AG09309 (cell line): Measurements from ENCODE around the gene TCF4.

ENCODE experiments used
- DNase-seq: peaks from one replicate; pipeline ENCODE4 v3.0.0-alpha.2; 2010; ENCODE audit warnings: low read depth
- H3K4me3 ChIP-seq: 2 replicates; pipeline ENCODE4 v1.5.1; 2011; ENCODE audit warnings: mild to moderate bottlenecking, low read depth, low read length, moderate library complexity; ENCODE audit not compliant: control insufficient read depth
- CTCF ChIP-seq: IDR thresholded peaks from 2 replicates; pipeline ENCODE4 v1.5.1; 2011; ENCODE audit warnings: mild to moderate bottlenecking, low read depth, low read length, inconsistent platforms; ENCODE audit not compliant: insufficient read depth, control insufficient read depth; ENCODE audit errors: missing control alignments

Gene TCF4

GRCh38 chr18:55544014-55544413, 44.0 kb downstream of the TCF4 start:
- no peak for DNase-seq
- no peak for TF ChIP-seq CTCF
- H3K4me3 ChIP-seq, result no peak overlapping the region

- no peak for TF ChIP-seq CTCF
- no peak for DNase-seq
- no peak overlapping the region for H3K4me3 ChIP-seq
These were observed 44.8 kb downstream of the TCF4 start for GRCh38 chr18:55543130-55543704.

GRCh38 chr18:55541571-55541970, 46.4 kb downstream of the TCF4 start:
- no peak for TF ChIP-seq CTCF
- no peak overlapping the region for H3K4me3 ChIP-seq

GRCh38 chr18:55539240-55539639, 48.8 kb downstream of the TCF4 start:
- peak; percentile 74 for DNase-seq
- no peak overlapping the region for H3K4me3 ChIP-seq
- no peak for TF ChIP-seq CTCF

More at GRCh38 chr18:55541571-55541970, 46.4 kb downstream of the TCF4 start:
- DNase-seq, result peak; percentile 20

- no peak for TF ChIP-seq CTCF
- no peak overlapping the region for H3K4me3 ChIP-seq
- no peak for DNase-seq
These were observed 53.0 kb downstream of the TCF4 start for GRCh38 chr18:55534996-55535395.

GRCh38 chr18:55534547-55534946, 53.4 kb downstream of the TCF4 start:
- no peak for TF ChIP-seq CTCF
- H3K4me3 ChIP-seq, result no peak overlapping the region
- DNase-seq, result no peak

GRCh38 chr18:55530166-55530565, 57.8 kb downstream of the TCF4 start:
- no peak overlapping the region for H3K4me3 ChIP-seq
- DNase-seq, result no peak
- no peak for TF ChIP-seq CTCF
